Measurements from ENCODE around the gene QPCT. TPM values are rescaled to one million over a fixed set of nuclear protein-coding genes. Genes with fewer than 3 reads are reported as not detected.

The QPCT gene
- total and polyA plus RNA-seq, 11 donors: 1.3 to 7.2 (median 2.8) TPM

GRCh38 chr2:37342591-37343220 lies 1.7 kb upstream of the QPCT start:
- intact Hi-C loops (cut with DNase I): no loop called here
- Histone ChIP-seq H3K4me3 (no peak overlapping the region), H3K27me3 (no peaks in the 10 kb centered on the region), H3K36me3 (no peaks in the 10 kb centered on the region), H3K9me3 (no peaks in the 10 kb centered on the region), H3K27ac (peak overlapping the region in 9 of 12 donors; percentile 8 to 85 (median 74)), H3K4me1 (peaks cover 0 to 34% (median 19%) of the 10 kb centered on the region in 12 donors)
- 51 to 60% (median 57%) methylated on average over 7 of the region's 7 CpGs for WGBS, 4 donors
- no peak for TF ChIP-seq CTCF (IDR thresholded peaks at IDR 0.05)
- DNase-seq (peak in 2 of 5 donors; percentile 19 to 63), ATAC-seq (peak in 3 of 4 donors; percentile 23 to 63 (median 31))

GRCh38 chr2:37343537-37344434 lies 644 bp upstream of the QPCT start:
- H3K27ac ChIP-seq: peak overlapping the region; percentile 43 to 85 (median 71)
- no peaks in the 10 kb centered on the region for H3K27me3 ChIP-seq
- H3K4me3 ChIP-seq: peak overlapping the region; percentile 52 to 83 (median 70)
- H3K36me3 ChIP-seq: no peaks in the 10 kb centered on the region
- intact Hi-C loops (cut with DNase I): no loop called here
- WGBS, 4 donors: 69 to 80% (median 76%) methylated on average over 7 of the region's 7 CpGs
- H3K9me3 ChIP-seq: no peaks in the 10 kb centered on the region
- DNase-seq: peak in 3 of 5 donors; percentile 28 to 47 (median 32)
- peaks cover 0 to 38% (median 19%) of the 10 kb centered on the region in 12 donors for H3K4me1 ChIP-seq
- TF ChIP-seq POLR2A (IDR thresholded peaks at IDR 0.05): no peak
- TF ChIP-seq CTCF (IDR thresholded peaks at IDR 0.05): peak in 5 of 12 donors; percentile 21 to 48 (median 37)
- ATAC-seq: peak; percentile 51 to 75 (median 72)

- H3K27me3 ChIP-seq: no peaks in the 10 kb centered on the region
- H3K27ac ChIP-seq: no peak overlapping the region
- peaks cover 0 to 43% (median 12%) of the 10 kb centered on the region in 12 donors for H3K4me1 ChIP-seq
- H3K4me3 ChIP-seq: no peak overlapping the region
- no peak for TF ChIP-seq CTCF (IDR thresholded peaks at IDR 0.05)
- TF ChIP-seq POLR2A (IDR thresholded peaks at IDR 0.05): no peak
- H3K36me3 ChIP-seq: no peaks in the 10 kb centered on the region
- DNase-seq: no peak
- ATAC-seq: no peak
- no peaks in the 10 kb centered on the region for H3K9me3 ChIP-seq
- 83 to 95% (median 87%) methylated on average over 5 of the region's 5 CpGs for WGBS, 4 donors
- intact Hi-C loops (cut with DNase I): no loop called here
These were observed 3.7 kb downstream of the QPCT start for GRCh38 chr2:37348155-37348554.

- ATAC-seq (no peak), DNase-seq (no peak)
- Histone ChIP-seq H3K27me3 (no peaks in the 10 kb centered on the region), H3K9me3 (no peaks in the 10 kb centered on the region), H3K36me3 (no peaks in the 10 kb centered on the region), H3K4me1 (peaks cover 0 to 31% (median 2%) of the 10 kb centered on the region in 12 donors), H3K27ac (no peak overlapping the region), H3K4me3 (no peak overlapping the region)
- 73 to 79% (median 76%) methylated on average over 3 of the region's 3 CpGs for WGBS, 4 donors
- no peak for TF ChIP-seq CTCF (IDR thresholded peaks at IDR 0.05)
- TF ChIP-seq POLR2A (IDR thresholded peaks at IDR 0.05): no peak
- intact Hi-C loops (cut with DNase I): no loop called here
These were observed 4.9 kb downstream of the QPCT start for GRCh38 chr2:37349231-37349860.

Measured in heart left ventricle (tissue), 16 donors.